ENCODE measurements around the gene PARVG. TPM values are rescaled to one million over a fixed set of nuclear protein-coding genes. Genes with fewer than 3 reads are reported as not detected.

PARVG gene
- total RNA-seq, 1 donor from 2014 or later, result 0.23 TPM

- no peak overlapping the region for H2AFZ ChIP-seq (ENCODE audit: low read depth, low read length)
- H3K4me1 ChIP-seq (ENCODE audit: insufficient read depth, low read length), result no peaks in the 10 kb centered on the region
- no peak overlapping the region for H3K4me2 ChIP-seq (ENCODE audit: low read length)
- H3K9me3 ChIP-seq (ENCODE audit: insufficient read depth, low read depth, low read length), result peaks cover 2% of the 10 kb centered on the region
- Mint-ChIP-seq H3K36me3 (ENCODE audit: low read depth, unreplicated experiment) (peaks cover 1% of the 10 kb centered on the region), H3K9me3 (ENCODE audit: unreplicated experiment) (peaks cover 2% of the 10 kb centered on the region), H3K27ac (ENCODE audit: unreplicated experiment) (no peak overlapping the region), H3K4me3 (ENCODE audit: unreplicated experiment) (no peak overlapping the region), H3K27me3 (ENCODE audit: low read depth, unreplicated experiment) (peaks cover 42% of the 10 kb centered on the region), H3K4me1 (ENCODE audit: low read depth, unreplicated experiment) (no peaks in the 10 kb centered on the region)
- DNase-seq (ENCODE audit: low read depth) (no peak), FAIRE-seq (no peak)
- H3K9ac ChIP-seq (ENCODE audit: low read length), result no peak overlapping the region
- H3K27me3 ChIP-seq (ENCODE audit: insufficient read depth, low read length), result peaks cover 10% of the 10 kb centered on the region
- H3K27ac ChIP-seq (ENCODE audit: low read depth, low read length), result no peak overlapping the region
- H3K36me3 ChIP-seq (ENCODE audit: insufficient read depth, low read length), result no peaks in the 10 kb centered on the region
- H4K20me1 ChIP-seq (ENCODE audit: insufficient read depth, low read length), result no peaks in the 10 kb centered on the region
- H3K4me3 ChIP-seq (ENCODE audit: insufficient read depth, low read depth, low read length), result no peak overlapping the region
- H3K79me2 ChIP-seq (ENCODE audit: insufficient read depth, low read length), result no peaks in the 10 kb centered on the region
- TF ChIP-seq CTCF (IDR thresholded peaks at IDR 0.05; ENCODE audit: insufficient read depth, low read depth, low read length) (no peak), EZH2 (IDR thresholded peaks at IDR 0.05; ENCODE audit: insufficient read depth, low read length) (no peak)
Measured at GRCh38 chr22:44192098-44192815, 11.5 kb downstream of the PARVG start.

DNA sequence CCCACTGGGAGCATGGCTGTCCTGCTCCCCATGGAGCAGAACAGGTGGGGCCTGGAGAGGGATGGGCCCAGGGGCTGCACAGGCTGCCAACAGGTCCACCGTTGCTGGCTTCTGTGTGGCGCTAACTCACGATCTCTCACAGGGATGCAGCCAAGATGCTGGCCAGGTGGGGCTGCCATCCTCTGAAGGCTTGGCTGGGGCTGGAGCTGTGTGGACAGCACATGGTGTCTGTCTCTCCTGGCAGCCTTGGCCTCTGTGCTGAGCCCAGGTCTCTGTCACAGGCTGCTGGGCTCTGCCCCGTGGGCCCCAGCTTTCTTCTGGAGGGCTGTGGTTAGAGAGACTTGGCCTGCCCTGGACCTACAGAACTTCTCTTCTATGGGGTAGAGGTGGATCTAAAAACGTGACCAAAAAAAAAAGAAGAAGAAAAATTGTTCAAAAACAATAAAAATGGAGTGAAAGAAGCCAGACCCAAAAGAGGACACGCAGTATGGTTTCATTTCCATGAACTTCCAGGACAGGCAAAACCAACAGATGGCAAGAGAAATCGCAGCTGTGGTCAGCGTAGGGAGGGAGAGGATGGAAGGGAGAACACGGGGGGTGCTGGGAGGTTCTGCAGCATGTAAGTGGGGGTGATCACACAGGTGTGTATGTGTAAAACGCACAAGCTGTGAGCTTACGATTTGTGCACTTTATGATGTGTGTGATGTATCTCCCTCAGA is 12.2 kb downstream of the PARVG start:
- no peak overlapping the region for H3K27ac Mint-ChIP-seq (ENCODE audit: unreplicated experiment)
- Histone ChIP-seq H3K4me1 (ENCODE audit: insufficient read depth, low read length) (no peaks in the 10 kb centered on the region), H3K27ac (ENCODE audit: low read depth, low read length) (no peak overlapping the region), H3K36me3 (ENCODE audit: insufficient read depth, low read length) (no peaks in the 10 kb centered on the region), H3K27me3 (ENCODE audit: insufficient read depth, low read length) (peaks cover 10% of the 10 kb centered on the region), H3K9me3 (ENCODE audit: insufficient read depth, low read depth, low read length) (peaks cover 2% of the 10 kb centered on the region), H3K9ac (ENCODE audit: low read length) (no peak overlapping the region), H3K4me3 (ENCODE audit: insufficient read depth, low read depth, low read length) (no peak overlapping the region), H2AFZ (ENCODE audit: low read depth, low read length) (no peak overlapping the region), H3K4me2 (ENCODE audit: low read length) (no peak overlapping the region), H3K79me2 (ENCODE audit: insufficient read depth, low read length) (no peaks in the 10 kb centered on the region), H4K20me1 (ENCODE audit: insufficient read depth, low read length) (no peaks in the 10 kb centered on the region)
- TF ChIP-seq EZH2 (IDR thresholded peaks at IDR 0.05; ENCODE audit: insufficient read depth, low read length) (no peak), CTCF (IDR thresholded peaks at IDR 0.05; ENCODE audit: insufficient read depth, low read depth, low read length) (no peak)
- no peak for FAIRE-seq
- peaks cover 2% of the 10 kb centered on the region for H3K9me3 Mint-ChIP-seq (ENCODE audit: unreplicated experiment)
- H3K4me1 Mint-ChIP-seq (ENCODE audit: low read depth, unreplicated experiment), result no peaks in the 10 kb centered on the region
- DNase-seq (ENCODE audit: low read depth), result no peak
- no peaks in the 10 kb centered on the region for H3K36me3 Mint-ChIP-seq (ENCODE audit: low read depth, unreplicated experiment)
- H3K4me3 Mint-ChIP-seq (ENCODE audit: unreplicated experiment), result no peak overlapping the region
- H3K27me3 Mint-ChIP-seq (ENCODE audit: low read depth, unreplicated experiment), result peaks cover 41% of the 10 kb centered on the region

- H2AFZ ChIP-seq (ENCODE audit: low read depth, low read length), result no peak overlapping the region
Measured at GRCh38 chr22:44193535-44193891, 12.8 kb downstream of the PARVG start.

More at GRCh38 chr22:44193535-44193891, 12.8 kb downstream of the PARVG start:
- H3K27me3 ChIP-seq (ENCODE audit: insufficient read depth, low read length), result peaks cover 12% of the 10 kb centered on the region
- no peaks in the 10 kb centered on the region for H3K36me3 Mint-ChIP-seq (ENCODE audit: low read depth, unreplicated experiment)
- no peaks in the 10 kb centered on the region for H4K20me1 ChIP-seq (ENCODE audit: insufficient read depth, low read length)
- no peak for DNase-seq (ENCODE audit: low read depth)
- peaks cover 2% of the 10 kb centered on the region for H3K9me3 Mint-ChIP-seq (ENCODE audit: unreplicated experiment)
- H3K36me3 ChIP-seq (ENCODE audit: insufficient read depth, low read length), result no peaks in the 10 kb centered on the region
- no peaks in the 10 kb centered on the region for H3K4me1 Mint-ChIP-seq (ENCODE audit: low read depth, unreplicated experiment)
- H3K9me3 ChIP-seq (ENCODE audit: insufficient read depth, low read depth, low read length), result peaks cover 2% of the 10 kb centered on the region
- no peak for FAIRE-seq
- H3K4me1 ChIP-seq (ENCODE audit: insufficient read depth, low read length), result no peaks in the 10 kb centered on the region
- H3K9ac ChIP-seq (ENCODE audit: low read length), result no peak overlapping the region
- no peak overlapping the region for H3K27ac Mint-ChIP-seq (ENCODE audit: unreplicated experiment)
- H3K4me3 Mint-ChIP-seq (ENCODE audit: unreplicated experiment), result no peak overlapping the region
- no peak overlapping the region for H3K4me2 ChIP-seq (ENCODE audit: low read length)
- H3K79me2 ChIP-seq (ENCODE audit: insufficient read depth, low read length), result no peaks in the 10 kb centered on the region
- no peak overlapping the region for H3K4me3 ChIP-seq (ENCODE audit: insufficient read depth, low read depth, low read length)
- H3K27ac ChIP-seq (ENCODE audit: low read depth, low read length), result no peak overlapping the region
- TF ChIP-seq CTCF (IDR thresholded peaks at IDR 0.05; ENCODE audit: insufficient read depth, low read depth, low read length) (no peak), EZH2 (IDR thresholded peaks at IDR 0.05; ENCODE audit: insufficient read depth, low read length) (no peak)
- peaks cover 45% of the 10 kb centered on the region for H3K27me3 Mint-ChIP-seq (ENCODE audit: low read depth, unreplicated experiment)
